ENCODE data around the gene PCDHA1. TPM values are rescaled to one million over a fixed set of nuclear protein-coding genes. Genes with fewer than 3 reads are reported as not detected.

PCDHA1 gene
- total and polyA plus RNA-seq, 2 of the 13 experiments (the other 11 are each of a cell fraction or from before 2014, with no cell fraction given) = not detected

- H3K9ac ChIP-seq (ENCODE audit: insufficient read depth, low read depth, low read length) = no peak overlapping the region
- H3K4me1 ChIP-seq (ENCODE audit: insufficient read depth, low read length) = no peaks in the 10 kb centered on the region
- FAIRE-seq (no peak), DNase-seq (ENCODE audit: low spot score) (no peak), ATAC-seq (no peak)
- H3K4me2 ChIP-seq (ENCODE audit: low read depth, low read length) = no peak overlapping the region
- H3K79me2 ChIP-seq (ENCODE audit: insufficient read depth, low read length) = no peaks in the 10 kb centered on the region
- H3K9me3 ChIP-seq (ENCODE audit: low read length) = no peaks in the 10 kb centered on the region
- no TSS peak for BruUV-seq (replicated peaks)
- H3K27me3 ChIP-seq (ENCODE audit: control insufficient read depth in 1 of 2, insufficient read depth in 2 of 2, low read length in 2 of 2) = peaks cover 2 to 11% of the 10 kb centered on the region in 2 experiments; a peak in 3 of 5 replicates
- intact Hi-C loops (cut with micrococcal nuclease; ENCODE audit: unreplicated experiment) = no loop called here
- in situ Hi-C loops (cut with HindIII; ENCODE audit: extremely low pct_ligation_motif_present, low pct_unique_long_range_greater_than_20kb) = no loop called here
- CTCF ChIA-PET (ENCODE audit: low intra/inter-chr PET ratio, low total read pairs) = no interaction called here
- no peaks in the 10 kb centered on the region for H4K20me1 ChIP-seq (ENCODE audit: insufficient read depth, low read length)
- no peak overlapping the region for H2AFZ ChIP-seq (ENCODE audit: low read length)
- 2% methylated on average over 4 of the region's 4 CpGs for WGBS (ENCODE audit: low lambda C conversion rate)
- TF ChIP-seq ATF1 (CRISPR knock-in tag; IDR thresholded peaks at IDR 0.05) (no peak), CBX2 (IDR thresholded peaks at IDR 0.05; ENCODE audit: low read depth, low read length) (no peak), CBX2 (CRISPR knock-in tag; IDR thresholded peaks at IDR 0.05; ENCODE audit: low read depth) (no peak), ZNF556 (CRISPR knock-in tag; IDR thresholded peaks at IDR 0.05; ENCODE audit: borderline replicate concordance) (no peak), CBX5 (CRISPR knock-in tag; IDR thresholded peaks at IDR 0.05; ENCODE audit: borderline replicate concordance) (no peak)
- no peaks in the 10 kb centered on the region for H3K36me3 ChIP-seq (replicated peaks in 1 of 2; ENCODE audit: control insufficient read depth in 1 of 2, insufficient read depth in 2 of 2, low read length in 2 of 2)
- H3K4me3 ChIP-seq (replicated peaks in 1 of 3; ENCODE audit: insufficient read depth in 1 of 3, low read depth in 2 of 3, low read length in 3 of 3) = no peak overlapping the region
- H3K27ac ChIP-seq (ENCODE audit: extremely low read length, insufficient read depth, low read length) = no peak overlapping the region
- POLR2A ChIA-PET = no interaction called here
These were observed 137.7 kb downstream of the PCDHA1 start for GRCh38 chr5:140923601-140924000.

- ChIA-PET CTCF (ENCODE audit: low intra/inter-chr PET ratio, low total read pairs) (no interaction called here), POLR2A (no interaction called here)
- H3K4me1 ChIP-seq (ENCODE audit: insufficient read depth, low read length) = no peaks in the 10 kb centered on the region
- no peak for TF ChIP-seq MAFK (conservative IDR thresholded peaks at IDR 0.05 in 1 of 2, IDR thresholded peaks at IDR 0.05 in 1 of 2; ENCODE audit: low read length in 2 of 2)
- no peak for TF ChIP-seq TFDP1 (CRISPR knock-in tag; IDR thresholded peaks at IDR 0.05; ENCODE audit: borderline replicate concordance)
- no peak for TF ChIP-seq ZNF414 (CRISPR knock-in tag; IDR thresholded peaks at IDR 0.05)
- no peak for TF ChIP-seq MIXL1 (CRISPR knock-in tag; IDR thresholded peaks at IDR 0.05)
- TF ChIP-seq ZNF720 (CRISPR knock-in tag; IDR thresholded peaks at IDR 0.05) = no peak
- no peak for TF ChIP-seq ZNF33A (CRISPR knock-in tag; IDR thresholded peaks at IDR 0.05; ENCODE audit: borderline replicate concordance)
- no peak for TF ChIP-seq PHF5A (CRISPR knock-in tag; IDR thresholded peaks at IDR 0.05; ENCODE audit: low read depth, unreplicated experiment)
- no peak for TF ChIP-seq ZNF879 (CRISPR knock-in tag; IDR thresholded peaks at IDR 0.05)
- TF ChIP-seq ZFP82 (CRISPR knock-in tag; IDR thresholded peaks at IDR 0.05; ENCODE audit: borderline replicate concordance) = no peak
- no peak for TF ChIP-seq CBX1 (IDR thresholded peaks at IDR 0.05; ENCODE audit: low read depth)
- TF ChIP-seq SIX1 (CRISPR knock-in tag; IDR thresholded peaks at IDR 0.05; ENCODE audit: borderline replicate concordance) = no peak
- no peak for TF ChIP-seq RNF2 (conservative IDR thresholded peaks at IDR 0.05; ENCODE audit: low read depth)
- H3K27me3 ChIP-seq (ENCODE audit: control insufficient read depth in 1 of 2, insufficient read depth in 2 of 2, low read length in 2 of 2) = peaks cover 2 to 17% of the 10 kb centered on the region in 2 experiments; a peak in 3 of 5 replicates
- no peaks in the 10 kb centered on the region for H3K79me2 ChIP-seq (ENCODE audit: insufficient read depth, low read length)
- no peaks in the 10 kb centered on the region for H4K20me1 ChIP-seq (ENCODE audit: insufficient read depth, low read length)
- DNase-seq (ENCODE audit: low spot score) = no peak
- H3K36me3 ChIP-seq (replicated peaks in 1 of 2; ENCODE audit: control insufficient read depth in 1 of 2, insufficient read depth in 2 of 2, low read length in 2 of 2) = no peaks in the 10 kb centered on the region
- FAIRE-seq = no peak
- no peak within 1 kb of the TSS for H3K4me2 ChIP-seq (ENCODE audit: low read depth, low read length)
- no peak for ATAC-seq
- no peaks in the 10 kb centered on the region for H3K9me3 ChIP-seq (ENCODE audit: low read length)
- no peak within 1 kb of the TSS for H2AFZ ChIP-seq (ENCODE audit: low read length)
- H3K9ac ChIP-seq (ENCODE audit: insufficient read depth, low read depth, low read length) = no peak within 1 kb of the TSS
- no peak within 1 kb of the TSS for H3K4me3 ChIP-seq (replicated peaks in 1 of 3; ENCODE audit: insufficient read depth in 1 of 3, low read depth in 2 of 3, low read length in 3 of 3)
- in situ Hi-C loops (cut with HindIII; ENCODE audit: extremely low pct_ligation_motif_present, low pct_unique_long_range_greater_than_20kb) = no loop called here
- 74% methylated on average over 40 of the region's 41 CpGs for whole genome bisulfite sequencing (ENCODE audit: low lambda C conversion rate)
- intact Hi-C loops (cut with micrococcal nuclease; ENCODE audit: unreplicated experiment) = no loop called here
- no TSS peak for BruUV-seq (replicated peaks)
- H3K27ac ChIP-seq (ENCODE audit: extremely low read length, insufficient read depth, low read length) = no peak within 1 kb of the TSS
These were observed 140.0 kb downstream of the PCDHA1 start, which contains the start of gene PCDHAC1 for GRCh38 chr5:140925806-140926442. TSS of gene PCDHAC1 (plus strand) at chr5:140926299. CDS start at chr5:140926893, 594 bp downstream.
